ENCODE results near the gene HAUS8.
A peak's percentile ranks its signal among the peaks of the same experiment; 100 is the strongest.
"Not testable (repeated sequence)": the region's sequence is repeated elsewhere in the genome, so short reads cannot be mapped to it uniquely, and the experiment has no call there.

The HAUS8 gene

DNA sequence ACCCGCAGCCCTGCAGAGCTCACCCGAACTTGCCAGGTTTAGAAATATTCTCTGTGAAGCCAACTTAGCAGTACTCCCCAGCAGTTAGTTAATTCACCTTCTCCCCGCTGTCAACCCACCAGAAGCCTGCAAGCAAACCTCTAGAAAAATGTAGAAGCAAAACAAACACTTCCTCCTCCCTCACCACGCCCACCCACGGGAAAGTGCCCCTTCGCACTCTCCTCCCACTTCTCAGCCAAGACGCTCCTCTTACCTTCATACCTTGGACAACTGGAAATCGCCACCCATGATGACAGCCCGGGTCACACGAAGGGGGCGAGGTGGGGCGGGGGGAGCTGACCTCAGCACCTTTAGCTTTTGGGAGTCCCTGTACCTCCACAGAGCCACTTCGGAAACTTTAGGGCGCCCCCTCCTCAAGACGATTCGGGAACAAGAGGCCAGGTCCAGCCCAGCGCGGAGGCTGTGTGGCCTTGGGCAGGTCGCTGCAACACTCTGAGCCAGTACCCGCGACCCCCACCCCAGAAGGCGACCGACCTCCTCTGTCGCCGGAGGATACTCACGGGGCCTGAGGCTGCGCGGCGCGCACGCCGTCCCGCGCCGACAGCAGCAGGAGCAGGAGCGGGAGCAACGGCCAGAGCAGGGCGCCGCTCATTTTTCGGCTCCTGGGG is 49.1 kb downstream of the HAUS8 start:
- peak overlapping the region; percentile 17 for H3K4me3 ChIP-seq
- DNase-seq (ENCODE audit: low spot score in 2 of 2), result no peak
- in situ Hi-C loops (cut with MboI; ENCODE audit: low sequenced_read_pairs), result no loop called here

DNA sequence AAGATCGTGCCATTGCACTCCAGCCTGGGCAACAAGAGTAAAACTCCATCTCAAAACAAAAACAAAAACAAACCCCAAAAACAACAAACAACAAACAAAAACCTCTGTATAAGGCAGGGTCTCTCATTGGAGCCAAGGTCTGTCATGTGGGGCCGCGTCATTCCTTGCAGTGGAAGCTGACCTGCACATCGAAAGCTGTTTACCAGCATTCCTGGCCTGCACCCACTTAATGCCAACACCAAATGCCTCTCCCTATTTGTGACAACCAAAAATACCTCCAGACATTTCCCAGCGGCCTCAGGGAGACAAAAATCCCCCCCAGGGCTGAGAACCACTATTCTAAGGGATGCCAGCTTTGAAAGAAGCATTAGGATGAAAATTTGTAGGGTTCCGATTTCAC is 49.9 kb downstream of the HAUS8 start:
- no peaks in the 10 kb centered on the region for H3K36me3 ChIP-seq (replicated peaks)
- DNase-seq (ENCODE audit: low spot score in 2 of 2), result no peak
- H3K27me3 ChIP-seq (ENCODE audit: low read depth), result peaks cover 21% of the 10 kb centered on the region
- in situ Hi-C loops (cut with MboI; ENCODE audit: low sequenced_read_pairs), result no loop called here
- no peaks in the 10 kb centered on the region for H3K4me1 ChIP-seq
- no peak overlapping the region for H3K4me3 ChIP-seq
- no peaks in the 10 kb centered on the region for H3K9me3 ChIP-seq

More for the DNA sequence above, 49.1 kb downstream of the HAUS8 start:
- Histone ChIP-seq H3K36me3 (replicated peaks) (no peaks in the 10 kb centered on the region), H3K27me3 (ENCODE audit: low read depth) (peaks cover 21% of the 10 kb centered on the region), H3K9me3 (no peaks in the 10 kb centered on the region), H3K4me1 (no peaks in the 10 kb centered on the region)

DNA sequence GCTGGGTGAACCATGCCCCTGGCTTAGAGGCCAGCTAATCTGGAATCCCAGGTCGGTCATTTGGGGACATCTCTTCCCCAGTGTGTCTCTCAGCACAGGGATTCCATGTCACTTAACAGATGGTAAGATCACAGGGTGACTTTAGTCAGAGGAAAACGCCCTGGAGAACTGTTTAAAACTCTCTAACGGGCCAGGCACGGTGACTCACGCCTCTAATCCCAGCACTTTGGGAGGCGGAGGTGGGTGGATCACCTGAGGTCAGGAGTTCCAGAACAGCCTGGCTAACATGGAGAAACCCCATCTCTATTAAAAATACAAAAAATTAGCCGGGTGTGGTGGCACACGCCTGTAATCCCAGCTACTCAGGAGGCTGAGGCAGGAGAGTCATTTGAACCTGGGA is 50.3 kb downstream of the HAUS8 start:
- H3K9me3 ChIP-seq; in situ Hi-C loops (cut with MboI; ENCODE audit: low sequenced_read_pairs): not testable (repeated sequence)
- peaks cover 21% of the 10 kb centered on the region for H3K27me3 ChIP-seq (ENCODE audit: low read depth)

DNA sequence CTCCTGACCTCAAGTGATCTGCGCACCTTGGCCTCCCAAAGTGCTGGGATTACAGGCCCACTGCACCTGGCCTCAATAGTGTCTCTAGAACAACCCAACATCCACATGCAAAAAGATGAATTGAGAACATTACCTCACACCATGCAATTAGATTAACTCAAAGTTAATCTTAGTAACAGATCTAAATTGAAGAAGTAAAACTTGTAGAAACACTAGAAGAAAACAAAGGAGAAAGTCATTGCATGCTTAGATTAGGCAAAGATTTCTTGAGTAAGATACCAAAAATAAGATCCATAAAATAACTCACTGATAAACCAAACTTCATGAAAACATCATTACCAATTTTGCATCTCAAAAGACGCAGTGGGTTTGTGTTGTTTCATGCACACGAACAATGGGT is 51.4 kb downstream of the HAUS8 start:
- Histone ChIP-seq H3K9me3 (no peaks in the 10 kb centered on the region), H3K27me3 (ENCODE audit: low read depth) (peaks cover 21% of the 10 kb centered on the region), H3K4me1 (no peaks in the 10 kb centered on the region), H3K36me3 (replicated peaks) (no peaks in the 10 kb centered on the region), H3K4me3 (no peak overlapping the region)
- DNase-seq (ENCODE audit: low spot score in 2 of 2), result no peak
- in situ Hi-C loops (cut with MboI; ENCODE audit: low sequenced_read_pairs), result no loop called here

More for the DNA sequence above, 50.3 kb downstream of the HAUS8 start:
- H3K4me1 ChIP-seq; DNase-seq (ENCODE audit: low spot score in 2 of 2); H3K36me3 ChIP-seq (replicated peaks); H3K4me3 ChIP-seq: not testable (repeated sequence)

DNA sequence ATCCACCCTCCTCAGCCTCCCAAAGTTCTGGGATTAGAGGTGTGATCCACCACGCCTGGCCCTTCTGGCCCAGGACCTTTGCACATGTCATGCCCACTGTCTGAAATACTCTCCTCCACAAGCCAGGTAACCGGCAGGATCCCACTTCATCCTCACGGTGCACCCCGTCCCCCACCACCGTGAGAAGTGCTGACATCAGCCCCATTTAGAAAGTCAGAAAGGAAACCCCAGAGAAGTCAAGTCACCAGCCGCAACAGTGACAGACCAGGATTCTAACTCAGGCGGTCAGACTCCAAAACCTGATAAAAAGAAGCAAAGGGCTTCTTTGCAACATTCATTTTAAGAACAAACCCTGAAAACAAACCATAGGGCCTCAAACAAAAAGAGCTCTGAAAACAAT is 52.5 kb downstream of the HAUS8 start:
- Histone ChIP-seq H3K36me3 (replicated peaks) (no peaks in the 10 kb centered on the region), H3K27me3 (ENCODE audit: low read depth) (peaks cover 18% of the 10 kb centered on the region), H3K9me3 (no peaks in the 10 kb centered on the region), H3K4me3 (no peak overlapping the region), H3K4me1 (no peaks in the 10 kb centered on the region)
- in situ Hi-C loops (cut with MboI; ENCODE audit: low sequenced_read_pairs), result no loop called here
- DNase-seq (ENCODE audit: low spot score in 2 of 2), result no peak

DNA sequence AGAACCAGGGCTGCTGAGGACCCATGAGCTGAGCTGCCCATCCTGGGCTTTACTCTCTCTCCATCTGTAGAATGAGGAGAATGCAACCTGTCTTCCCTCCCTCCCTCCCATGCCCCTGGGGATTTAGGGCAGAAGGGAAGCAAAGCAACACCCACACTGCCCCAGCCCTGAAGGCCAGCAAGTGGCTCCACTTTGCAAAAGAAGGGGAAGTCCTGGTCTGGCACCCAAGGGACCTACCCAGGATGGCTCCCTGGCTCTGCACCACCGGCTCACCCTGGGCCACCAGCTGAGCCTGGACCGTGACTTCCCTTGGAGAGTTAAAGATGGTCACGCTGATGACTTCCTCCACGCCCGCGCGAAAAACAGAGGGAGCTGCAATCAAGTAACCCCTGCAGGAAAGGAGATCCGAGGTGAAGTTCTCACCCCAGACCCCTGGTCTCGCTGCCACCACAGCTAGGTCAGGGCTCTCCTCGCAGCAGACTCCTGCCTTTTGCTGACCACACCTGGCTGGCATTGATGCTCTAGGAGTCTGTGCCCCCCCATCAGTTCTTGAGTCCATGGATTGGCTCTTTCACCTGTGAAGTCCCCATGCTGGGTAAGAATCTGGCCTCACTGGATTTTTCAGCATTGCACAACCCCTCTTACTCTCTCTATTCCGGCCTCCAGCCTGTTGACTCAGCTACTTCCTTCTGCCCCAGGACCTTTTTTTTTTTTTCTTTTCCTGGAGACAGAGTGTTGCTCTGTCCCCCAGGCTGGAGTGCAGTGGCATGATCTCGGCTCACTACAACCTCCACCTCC is 53.3 kb downstream of the HAUS8 start:
- in situ Hi-C loops (cut with MboI; ENCODE audit: low sequenced_read_pairs), result no loop called here
- Histone ChIP-seq H3K4me1 (no peaks in the 10 kb centered on the region), H3K4me3 (no peak overlapping the region), H3K27me3 (ENCODE audit: low read depth) (peaks cover 18% of the 10 kb centered on the region), H3K36me3 (replicated peaks) (no peaks in the 10 kb centered on the region), H3K9me3 (no peaks in the 10 kb centered on the region; the same call in 1 of the 2 replicates)
- no peak for DNase-seq (ENCODE audit: low spot score in 2 of 2)

DNA sequence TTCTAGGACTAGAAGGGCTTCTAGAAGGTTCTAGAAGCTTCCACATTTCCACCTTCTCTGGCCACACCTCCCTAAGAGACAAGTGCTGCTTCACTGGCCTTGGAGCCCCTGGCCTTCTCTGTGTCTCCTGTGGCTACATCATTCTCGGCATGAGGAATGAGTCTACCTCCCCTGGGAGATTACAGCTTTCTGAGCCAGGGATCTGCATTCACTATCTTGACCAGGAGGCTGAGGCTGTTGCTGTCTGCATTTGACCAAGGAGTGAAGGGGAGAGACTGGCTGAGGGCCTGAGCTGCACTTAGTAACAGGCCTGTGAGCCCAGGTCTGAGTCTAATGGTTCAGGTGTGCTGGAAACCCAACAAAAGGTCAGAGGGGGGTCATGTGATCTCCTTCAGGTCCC is 53.9 kb downstream of the HAUS8 start:
- Histone ChIP-seq H3K4me1 (no peaks in the 10 kb centered on the region), H3K9me3 (no peaks in the 10 kb centered on the region; the same call in 1 of the 2 replicates), H3K36me3 (replicated peaks) (no peaks in the 10 kb centered on the region), H3K27me3 (ENCODE audit: low read depth) (peaks cover 17% of the 10 kb centered on the region), H3K4me3 (no peak overlapping the region)
- in situ Hi-C loops (cut with MboI; ENCODE audit: low sequenced_read_pairs), result no loop called here
- DNase-seq (ENCODE audit: low spot score in 2 of 2), result no peak

DNA sequence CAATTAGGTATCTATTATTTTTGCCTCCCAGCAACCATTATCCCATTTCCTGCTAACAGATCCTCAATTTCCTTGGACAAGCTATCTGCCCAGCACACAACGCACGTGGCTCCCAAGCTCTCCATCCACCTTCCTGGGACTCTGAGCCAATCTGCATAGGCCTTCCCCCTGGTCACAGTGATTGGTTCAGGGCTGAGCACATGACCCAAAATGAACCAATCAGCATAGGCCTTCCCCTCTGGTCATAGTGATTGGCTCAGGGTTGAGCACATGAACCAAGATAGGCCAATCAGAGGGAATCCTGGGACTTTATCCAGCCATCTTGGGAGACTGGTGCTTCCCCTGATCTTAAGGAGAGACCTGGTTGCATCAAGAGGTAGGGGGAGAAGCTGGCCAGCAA is 54.4 kb downstream of the HAUS8 start:
- no peak for DNase-seq (ENCODE audit: low spot score in 2 of 2)
- in situ Hi-C loops (cut with MboI; ENCODE audit: low sequenced_read_pairs), result no loop called here
- Histone ChIP-seq H3K36me3 (replicated peaks) (no peaks in the 10 kb centered on the region), H3K9me3 (no peaks in the 10 kb centered on the region; the same call in 1 of the 2 replicates), H3K4me3 (no peak overlapping the region), H3K4me1 (no peaks in the 10 kb centered on the region), H3K27me3 (ENCODE audit: low read depth) (peaks cover 15% of the 10 kb centered on the region)

DNA sequence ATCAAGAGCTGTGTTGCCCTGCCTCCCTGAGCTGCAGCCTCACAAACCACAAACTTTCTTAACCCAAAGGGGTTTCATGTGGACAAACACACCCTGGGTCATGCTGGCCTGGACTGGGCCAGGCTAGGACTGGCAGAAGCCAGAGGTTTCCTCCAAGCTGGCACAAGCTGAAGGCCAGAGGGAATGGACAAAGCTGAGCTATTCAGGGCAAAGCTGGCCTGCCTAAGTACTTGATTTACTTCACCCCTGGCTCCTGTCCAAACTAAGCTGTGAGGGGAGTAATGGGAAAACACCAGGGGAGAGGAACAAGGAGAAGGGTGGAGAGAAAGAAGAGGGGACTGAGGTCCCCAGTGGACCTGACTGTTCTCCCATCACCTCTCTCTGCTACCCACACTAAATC is 54.9 kb downstream of the HAUS8 start:
- Histone ChIP-seq H3K9me3 (no peaks in the 10 kb centered on the region; the same call in 1 of the 2 replicates), H3K4me1 (no peaks in the 10 kb centered on the region), H3K4me3 (no peak overlapping the region), H3K27me3 (ENCODE audit: low read depth) (peaks cover 11% of the 10 kb centered on the region; the same call in 1 of the 2 replicates), H3K36me3 (replicated peaks) (no peaks in the 10 kb centered on the region)
- no peak for DNase-seq (ENCODE audit: low spot score in 2 of 2)
- in situ Hi-C loops (cut with MboI; ENCODE audit: low sequenced_read_pairs), result no loop called here

DNA sequence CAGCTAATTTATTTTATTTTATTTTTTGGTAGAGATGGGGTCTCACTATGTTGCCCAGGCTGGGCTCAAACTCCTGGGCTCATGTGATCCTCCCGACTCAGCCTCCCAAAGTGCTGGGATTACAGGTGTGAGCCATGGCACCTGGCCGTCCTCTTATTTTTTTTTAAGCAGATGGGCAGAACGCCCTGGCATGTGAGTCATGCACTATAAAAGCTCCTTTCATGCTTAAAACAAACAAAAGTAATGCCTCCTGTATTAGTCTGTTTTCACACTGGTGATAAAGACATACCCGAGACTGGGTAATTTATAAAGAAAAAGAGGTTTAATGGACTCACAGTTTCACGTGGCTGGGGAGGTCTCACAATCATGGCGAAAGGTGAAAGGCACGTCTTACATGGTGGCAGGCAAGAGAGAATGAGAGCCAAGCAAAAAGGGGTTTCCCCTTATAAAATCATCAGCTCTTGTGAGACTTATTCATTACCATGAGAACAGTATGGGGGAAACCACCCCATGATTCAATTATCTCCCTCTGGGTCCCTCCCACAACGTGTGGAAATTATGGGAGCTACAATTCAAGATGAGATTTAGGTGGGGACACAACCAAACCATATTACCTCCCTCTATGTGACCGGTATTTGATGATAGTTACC is 60.9 kb downstream of the HAUS8 start:
- DNase-seq (ENCODE audit: low spot score in 2 of 2); in situ Hi-C loops (cut with MboI; ENCODE audit: low sequenced_read_pairs); H3K4me1 ChIP-seq; H3K9me3 ChIP-seq; H3K4me3 ChIP-seq; H3K36me3 ChIP-seq (replicated peaks): not testable (repeated sequence)
- peaks cover 16% of the 10 kb centered on the region; the same call in 1 of the 2 replicates for H3K27me3 ChIP-seq (ENCODE audit: low read depth)

DNA sequence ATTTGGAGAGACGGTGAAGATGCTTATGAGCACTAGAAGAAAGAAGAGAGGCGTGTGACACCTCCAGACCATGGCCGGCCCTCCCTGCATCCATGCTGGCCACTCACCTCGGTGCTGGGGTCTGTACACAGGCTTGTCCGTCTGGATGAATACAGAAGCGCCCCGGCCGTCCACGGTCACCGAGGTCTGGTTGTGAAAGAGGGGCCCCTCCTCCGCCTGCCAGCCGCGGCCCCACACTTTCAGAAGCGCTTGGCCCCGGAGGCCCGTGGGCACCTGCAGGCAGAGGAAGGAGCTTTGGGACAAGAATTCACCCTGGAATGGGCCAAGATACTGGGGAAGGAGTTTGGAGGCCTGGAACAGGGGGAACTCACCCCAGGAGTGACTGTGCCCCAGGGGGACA is 63.8 kb downstream of the HAUS8 start:
- in situ Hi-C loops (cut with MboI; ENCODE audit: low sequenced_read_pairs), result no loop called here
- Histone ChIP-seq H3K36me3 (replicated peaks) (no peaks in the 10 kb centered on the region), H3K4me1 (no peaks in the 10 kb centered on the region), H3K9me3 (no peaks in the 10 kb centered on the region), H3K27me3 (ENCODE audit: low read depth) (peaks cover 16% of the 10 kb centered on the region; the same call in 1 of the 2 replicates), H3K4me3 (no peak overlapping the region)
- DNase-seq (ENCODE audit: low spot score in 2 of 2), result no peak

DNA sequence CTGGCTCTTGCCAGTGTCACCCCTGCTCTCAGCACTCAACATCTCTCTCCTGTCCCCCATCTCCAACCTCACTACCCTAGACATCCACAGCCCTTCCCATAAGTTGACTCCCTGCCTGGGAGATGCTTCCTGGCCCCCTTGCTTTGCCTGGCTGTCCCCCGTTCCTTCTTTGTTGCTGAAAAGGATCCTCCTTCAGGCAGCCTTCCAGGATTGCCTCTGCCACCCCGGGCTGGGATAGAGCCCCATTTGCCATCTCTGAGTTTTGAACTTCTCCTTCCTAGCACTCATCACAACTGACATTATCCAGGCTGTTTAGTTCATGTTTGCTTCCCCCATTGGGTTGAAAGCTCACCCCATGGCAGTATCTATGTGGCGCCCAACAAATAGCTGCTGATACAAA is 68.7 kb downstream of the HAUS8 start:
- Histone ChIP-seq H3K9me3 (no peaks in the 10 kb centered on the region), H3K27me3 (ENCODE audit: low read depth) (no peaks in the 10 kb centered on the region), H3K36me3 (replicated peaks) (no peaks in the 10 kb centered on the region), H3K4me3 (no peak overlapping the region), H3K4me1 (no peaks in the 10 kb centered on the region)
- no peak for DNase-seq (ENCODE audit: low spot score in 2 of 2)
- in situ Hi-C loops (cut with MboI; ENCODE audit: low sequenced_read_pairs), result no loop called here

DNA sequence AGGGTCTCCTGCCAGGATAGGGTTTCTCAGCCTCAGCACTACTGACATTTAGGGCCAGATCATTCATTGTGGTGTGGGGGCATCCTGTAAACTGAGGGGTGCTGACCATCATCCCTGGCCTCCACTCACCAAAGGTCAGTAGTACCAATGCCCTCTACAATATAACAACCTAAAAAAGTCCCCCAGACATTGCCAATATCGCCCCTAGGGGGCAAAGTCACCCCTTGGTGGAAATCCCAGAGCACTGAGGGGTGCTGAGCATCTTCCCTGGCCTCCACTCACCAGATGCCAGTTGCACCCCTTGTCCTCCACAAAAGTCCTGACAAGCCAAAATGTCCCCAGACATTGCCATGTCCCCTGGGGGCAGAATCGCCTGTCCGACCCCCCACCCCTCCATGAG is 70.3 kb downstream of the HAUS8 start:
- DNase-seq (ENCODE audit: low spot score in 2 of 2), result no peak
- no peaks in the 10 kb centered on the region for H3K27me3 ChIP-seq (ENCODE audit: low read depth)
- no peaks in the 10 kb centered on the region for H3K36me3 ChIP-seq (replicated peaks)
- in situ Hi-C loops (cut with MboI; ENCODE audit: low sequenced_read_pairs), result no loop called here
- H3K4me1 ChIP-seq, result no peaks in the 10 kb centered on the region
- H3K9me3 ChIP-seq, result no peaks in the 10 kb centered on the region
- no peak overlapping the region for H3K4me3 ChIP-seq

DNA sequence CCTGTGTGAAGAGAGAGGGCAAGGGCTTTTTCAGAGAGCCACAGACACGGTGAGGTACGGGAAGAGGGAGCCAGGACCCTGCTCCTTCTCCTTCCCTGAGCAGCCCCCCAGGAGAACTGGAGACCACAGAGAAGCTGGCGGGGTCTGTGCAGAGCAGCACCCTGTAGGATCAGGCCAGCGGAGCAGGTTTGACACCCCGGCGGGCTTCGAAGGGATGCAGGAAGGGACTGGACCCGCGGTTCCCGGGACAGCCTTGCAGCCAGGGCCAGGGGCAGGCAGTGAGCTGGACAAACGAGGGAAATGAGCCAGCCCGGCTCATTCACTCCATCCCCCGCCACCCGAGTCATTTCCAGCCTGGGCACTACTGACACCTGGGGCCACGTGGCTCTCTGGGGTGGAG is 70.9 kb downstream of the HAUS8 start:
- Histone ChIP-seq H3K9me3 (no peaks in the 10 kb centered on the region), H3K36me3 (replicated peaks) (no peaks in the 10 kb centered on the region), H3K4me1 (no peaks in the 10 kb centered on the region), H3K27me3 (ENCODE audit: low read depth) (no peaks in the 10 kb centered on the region), H3K4me3 (no peak overlapping the region)
- no peak for DNase-seq (ENCODE audit: low spot score in 2 of 2)
- in situ Hi-C loops (cut with MboI; ENCODE audit: low sequenced_read_pairs), result no loop called here

Data from HAP-1 (cell line).